ENCODE results near the gene VILL.

- TF ChIP-seq CTCF (IDR thresholded peaks at IDR 0.05; ENCODE audit: insufficient read depth, low read depth, low read length) (no peak), EZH2 (IDR thresholded peaks at IDR 0.05; ENCODE audit: insufficient read depth, low read length) (no peak)
Measured at GRCh38 chr3:38032328-38032865, 41.8 kb downstream of the VILL start.

Measured in astrocyte (in vitro differentiated cells and primary cell).